NCI-H2029 (cell line): ENCODE data around the gene HBZ.
"Not testable (repeated sequence)": the region's sequence is repeated elsewhere in the genome, so short reads cannot be mapped to it uniquely, and the experiment has no call there.

Experiments used
- DNase-seq: peaks from one replicate; lab custom pipeline; 2025; lab: John Stamatoyannopoulos, UW

HBZ gene

GRCh38 chr16:164827-165538, 12.5 kb downstream of the HBZ start:
- no peak for DNase-seq

- DNase-seq, result no peak
Measured at GRCh38 chr16:165539-166374, 13.3 kb downstream of the HBZ start, which contains the start of gene HBM. Gene HBM (plus strand): TSS chr16:165978. CDS start chr16:165998, 20 bp downstream.

GRCh38 chr16:166375-167121, 14.1 kb downstream of the HBZ start:
- DNase-seq, result no peak

GRCh38 chr16:167122-167690, 14.8 kb downstream of the HBZ start:
- DNase-seq, result no peak

GRCh38 chr16:168424-168823, 16.0 kb downstream of the HBZ start:
- peak; percentile 60 for DNase-seq

- DNase-seq, result no peak
Measured at GRCh38 chr16:169014-169413, 16.6 kb downstream of the HBZ start.

GRCh38 chr16:170088-170507, 17.7 kb downstream of the HBZ start:
- DNase-seq, result not testable (repeated sequence)

- no peak for DNase-seq
Measured at GRCh38 chr16:170788-171187, 18.3 kb downstream of the HBZ start.

- not testable (repeated sequence) for DNase-seq
Measured at GRCh38 chr16:172374-172941, 20.0 kb downstream of the HBZ start, which contains the start of gene HBA2. Gene HBA2 (plus strand): TSS chr16:172876. CDS start chr16:172913, 37 bp downstream.

- not testable (repeated sequence) for DNase-seq
Measured at GRCh38 chr16:173211-173854, 20.9 kb downstream of the HBZ start.

GRCh38 chr16:173928-174769, 21.7 kb downstream of the HBZ start:
- not testable (repeated sequence) for DNase-seq

- DNase-seq, result no peak
Measured at GRCh38 chr16:175011-175949, 22.8 kb downstream of the HBZ start.

- DNase-seq, result not testable (repeated sequence)
Measured at GRCh38 chr16:176006-176405, 23.6 kb downstream of the HBZ start.

- DNase-seq, result not testable (repeated sequence)
Measured at GRCh38 chr16:176477-177382, 24.3 kb downstream of the HBZ start, which contains the start of gene HBA1. Gene HBA1 (plus strand): TSS chr16:176680. CDS start chr16:176717, 37 bp downstream.

GRCh38 chr16:177394-177822, 25.0 kb downstream of the HBZ start:
- DNase-seq, result no peak

GRCh38 chr16:177981-178667, 25.7 kb downstream of the HBZ start:
- DNase-seq, result no peak

- no peak for DNase-seq
Measured at GRCh38 chr16:178668-179015, 26.2 kb downstream of the HBZ start.
